Aorta (tissue), 5 donors: ENCODE measurements around the gene RGS17. TPM values are rescaled to one million over a fixed set of nuclear protein-coding genes. Genes with fewer than 3 reads are reported as not detected.
"Not testable (repeated sequence)": the region's sequence is repeated elsewhere in the genome, so short reads cannot be mapped to it uniquely, and the experiment has no call there.

Source experiments
- ATAC-seq: fragments of 200-7000 bp; cut with Tn5 transposase; one replicate; pipeline ENCODE4 v1.9.1; 2022; ENCODE audit warnings: moderate library complexity; ENCODE audit not compliant: low FRiP score
- DNase-seq, 2 donors: peaks; one replicate each; pipeline ENCODE4 v3.0.0-alpha.2; 2020
- H3K27ac ChIP-seq, 2 donors: one replicate each; pipeline ENCODE4 v1.5.1; 2013; ENCODE audit warnings: low read length in 2 of 2, mild to moderate bottlenecking in 2 of 2, moderate library complexity in 2 of 2, control low read depth in 1 of 2, inconsistent platforms in 1 of 2, low read depth in 1 of 2
- H3K27me3 ChIP-seq, 2 donors: one replicate each; pipeline ENCODE4 v1.6.1; 2013; ENCODE audit warnings: control low read depth in 1 of 2, low read length in 1 of 2, mild to moderate bottlenecking in 1 of 2, moderate library complexity in 1 of 2; ENCODE audit not compliant: insufficient read depth in 2 of 2, control insufficient read depth in 1 of 2
- H3K36me3 ChIP-seq, 2 donors: one replicate each; pipeline ENCODE4 v1.6.1; 2013; ENCODE audit warnings: control low read depth in 1 of 2, low read length in 1 of 2, mild to moderate bottlenecking in 1 of 2; ENCODE audit not compliant: insufficient read depth in 2 of 2, control insufficient read depth in 1 of 2
- H3K4me1 ChIP-seq, 2 donors: one replicate each; pipeline ENCODE4 v1.6.1; 2013; ENCODE audit warnings: low read length in 2 of 2, control low read depth in 1 of 2, mild to moderate bottlenecking in 1 of 2, moderate library complexity in 1 of 2; ENCODE audit not compliant: insufficient read depth in 2 of 2, control insufficient read depth in 1 of 2
- H3K4me3 ChIP-seq, 2 donors: one replicate each; pipeline ENCODE4 v1.5.1; 2013; ENCODE audit warnings: low read length in 2 of 2, control low read depth in 1 of 2, mild to moderate bottlenecking in 1 of 2
- H3K9me3 ChIP-seq: one replicate; pipeline ENCODE4 v1.6.1; 2013; ENCODE audit warnings: mild to moderate bottlenecking, low read length; ENCODE audit not compliant: control insufficient read depth
- WGBS, 2 donors: extraction: QIAGEN DNeasy Blood & Tissue Kit; methylation state at CpG; one replicate each; pipeline ENCODE4 v1.1.7; 2013; 5-methylcytosine and 5-hydroxymethylcytosine counted together
- intact Hi-C, 2 donors: fragments of 100-400 bp; cut with DNase I; formaldehyde crosslinking; loops; one replicate each; pipeline versions ENCODE4 v1.14.2 to v1.15.0; 2022
- polyA plus RNA-seq, 2 donors: library from polyadenylated mRNA; stranded (reverse); fragments of 200-250 nt; gene quantifications; one replicate each; pipeline ENCODE4 v1.2.3, GENCODE V29; 2013
- total RNA-seq, 2 donors: library from RNA; stranded (reverse); fragmentation: NEBNext Ultra II Directional; extraction: Animal tissue kit (Norgen Biotek cat#: 25700); gene quantifications; one replicate each; pipeline ENCODE4 v1.2.1, GENCODE V29; 2021
- donor health status: healthy with polysubstance abuse.
- donor health status: Bipolar disorder and iron deficiency.
- donor health status: DM: no; HTN: no; CAD: no.
- donor health status: DM: no; HTN: no; CAD: no.
- donor health status: DM: yes; HTN: yes; CAD: no.

RGS17 gene
- total and polyA plus RNA-seq, 4 donors: 2.2 to 3.2 (median 2.5) TPM

- H3K9me3 ChIP-seq, DNase-seq, H3K27ac ChIP-seq, ATAC-seq, H3K27me3 ChIP-seq, H3K4me1 ChIP-seq, H3K36me3 ChIP-seq, intact Hi-C loops, H3K4me3 ChIP-seq: not testable (repeated sequence)
- WGBS, 2 donors: 87 to 91% methylated on average over 9 to 15 of the region's 15 CpGs
Measured at GRCh38 chr6:152966168-152966894, 164.8 kb downstream of the RGS17 start.

DNA sequence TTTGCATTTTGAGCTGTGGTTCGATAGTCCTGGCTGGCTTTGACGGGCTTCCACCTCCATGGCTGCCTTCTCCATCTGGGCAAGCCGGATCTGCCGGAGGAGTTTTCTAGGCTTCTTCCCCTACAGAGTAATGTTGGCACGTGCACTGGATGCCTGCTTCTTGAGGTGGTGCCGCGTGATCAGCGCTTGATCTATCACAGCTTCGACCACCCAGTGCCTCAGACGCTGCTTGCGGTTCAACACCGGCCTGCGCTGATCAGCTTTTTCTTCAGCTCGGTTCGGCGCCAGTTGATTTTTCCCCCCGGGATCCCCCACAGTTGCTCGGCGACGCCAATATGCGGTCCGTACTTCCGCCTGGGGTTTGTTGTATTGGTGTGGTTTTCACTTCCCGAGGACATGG is 171.7 kb downstream of the RGS17 start:
- no peaks in the 10 kb centered on the region for H3K27me3 ChIP-seq
- H3K36me3 ChIP-seq: no peaks in the 10 kb centered on the region
- ATAC-seq: no peak
- no peaks in the 10 kb centered on the region for H3K9me3 ChIP-seq
- intact Hi-C loops: no loop called here
- H3K4me3 ChIP-seq: no peak overlapping the region
- no peaks in the 10 kb centered on the region for H3K4me1 ChIP-seq
- DNase-seq: no peak
- no peak overlapping the region for H3K27ac ChIP-seq
- 93 to 94% methylated on average over 24 of the region's 24 CpGs for WGBS, 2 donors

- DNase-seq (no peak), ATAC-seq (no peak)
- intact Hi-C loops: no loop called here
- 74 to 78% methylated on average over 1 of the region's 1 CpG for WGBS, 2 donors
- no peaks in the 10 kb centered on the region for H3K9me3 ChIP-seq
- H3K27me3 ChIP-seq: no peaks in the 10 kb centered on the region
- H3K4me3 ChIP-seq: no peak overlapping the region
- H3K27ac ChIP-seq: no peak overlapping the region
- H3K4me1 ChIP-seq: no peaks in the 10 kb centered on the region
- H3K36me3 ChIP-seq: no peaks in the 10 kb centered on the region
Measured at GRCh38 chr6:152957796-152958195, 173.3 kb downstream of the RGS17 start.

Other genes with a start within 250 kb of the RGS17 start
- gene FBXO5, start 148.2 kb downstream of the RGS17 start, total RNA-seq: 1 to 10 TPM; 4.8 to 6.0 TPM
- gene FBXO5, start 148.2 kb downstream of the RGS17 start, polyA plus RNA-seq: 1 to 10 TPM; 2.5 to 3.1 TPM
- gene MTRF1L, start 128.6 kb downstream of the RGS17 start, total RNA-seq: 10 to 100 TPM; 16.0 to 23.6 TPM
- 10 to 100 TPM; 22.0 to 45.1 TPM for gene MTRF1L, start 128.6 kb downstream of the RGS17 start, polyA plus RNA-seq